HEK293 (cell line): ENCODE data around the gene PCSK6.

Source experiments
- CTCF ChIP-seq: fragments of 450-650 bp; formaldehyde crosslinking; IDR thresholded peaks from 2 replicates; pipeline ENCODE4 v1.5.1; 2016; ENCODE audit warnings: missing biosample characterization, missing genetic modification characterization
- REST ChIP-seq: fragments of 450-650 bp; formaldehyde crosslinking; IDR thresholded peaks from 2 replicates; pipeline ENCODE4 v1.5.1; 2016; ENCODE audit warnings: missing biosample characterization, missing genetic modification characterization
- WT1 ChIP-seq: fragments of 450-650 bp; formaldehyde crosslinking; IDR thresholded peaks from 2 replicates; pipeline ENCODE4 v1.5.1; 2016; ENCODE audit warnings: missing biosample characterization, missing genetic modification characterization
- ZNF18 ChIP-seq: fragments of 450-650 bp; formaldehyde crosslinking; IDR thresholded peaks from 2 replicates; pipeline ENCODE4 v1.5.1; 2016; ENCODE audit warnings: missing biosample characterization, missing genetic modification characterization
- ZNF202 ChIP-seq: fragments of 450-650 bp; formaldehyde crosslinking; IDR thresholded peaks from 2 replicates; pipeline ENCODE4 v1.5.1; 2016; ENCODE audit warnings: missing biosample characterization, missing genetic modification characterization, borderline replicate concordance
- ZNF624 ChIP-seq: fragments of 450-650 bp; formaldehyde crosslinking; IDR thresholded peaks from 2 replicates; pipeline ENCODE4 v1.5.1; 2017; ENCODE audit warnings: missing biosample characterization, missing genetic modification characterization
- ZNF777 ChIP-seq: fragments of 450-650 bp; formaldehyde crosslinking; IDR thresholded peaks from 2 replicates; pipeline ENCODE4 v1.5.1; 2017; ENCODE audit warnings: missing biosample characterization, missing genetic modification characterization, borderline replicate concordance
- TF ChIP-seq, protein P1 (sequence below): fragments of 450-650 bp; formaldehyde crosslinking; IDR thresholded peaks from 2 replicates; pipeline ENCODE4; 2016; ENCODE audit warnings: missing biosample characterization, missing genetic modification characterization

DNA sequence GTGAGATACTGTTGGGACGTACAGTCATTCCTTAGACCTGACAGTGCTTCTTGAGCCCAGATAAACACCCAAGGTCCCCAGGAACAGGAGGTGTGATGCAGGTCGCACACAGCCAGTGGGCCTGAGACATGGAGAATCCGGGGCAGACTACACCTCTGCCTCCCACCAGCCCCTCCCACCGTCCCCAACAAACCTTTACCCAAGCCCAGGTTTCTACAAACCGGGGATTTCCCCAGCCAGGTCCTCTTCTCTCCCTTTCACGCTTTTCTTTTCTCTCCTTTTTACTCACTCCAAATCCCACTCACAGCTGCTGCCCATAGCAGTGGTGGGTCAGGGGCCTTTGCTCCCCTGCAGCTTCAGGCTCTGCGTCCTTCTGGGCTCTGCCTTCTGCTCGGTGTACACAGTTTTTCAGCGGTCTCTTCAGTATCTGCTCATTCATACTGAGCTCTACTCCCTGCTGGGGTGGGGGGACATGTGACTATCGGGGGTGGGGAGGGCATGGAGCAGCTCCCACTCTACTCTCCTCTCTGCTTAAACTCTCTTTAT is 4.8 kb upstream of the PCSK6 start:
- TF ChIP-seq CTCF (tag by site-specific recombination) (no peak), WT1 (tag by site-specific recombination) (no peak), ZNF202 (tag by site-specific recombination) (no peak), REST (tag by site-specific recombination) (no peak), ZNF777 (tag by site-specific recombination) (no peak), ZNF18 (no peak), ZNF624 (tag by site-specific recombination) (no peak)
- TF ChIP-seq, protein P1, sequence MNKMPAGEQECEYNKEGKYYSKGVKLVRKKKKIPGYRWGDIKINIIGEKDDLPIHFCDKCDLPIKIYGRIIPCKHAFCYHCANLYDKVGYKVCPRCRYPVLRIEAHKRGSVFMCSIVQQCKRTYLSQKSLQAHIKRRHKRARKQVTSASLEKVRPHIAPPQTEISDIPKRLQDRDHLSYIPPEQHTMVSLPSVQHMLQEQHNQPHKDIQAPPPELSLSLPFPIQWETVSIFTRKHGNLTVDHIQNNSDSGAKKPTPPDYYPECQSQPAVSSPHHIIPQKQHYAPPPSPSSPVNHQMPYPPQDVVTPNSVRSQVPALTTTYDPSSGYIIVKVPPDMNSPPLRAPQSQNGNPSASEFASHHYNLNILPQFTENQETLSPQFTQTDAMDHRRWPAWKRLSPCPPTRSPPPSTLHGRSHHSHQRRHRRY (tag by site-specific recombination): no peak
